H1 (cell line): ENCODE measurements around the gene EHD2. TPM values are rescaled to one million over a fixed set of nuclear protein-coding genes. Genes with fewer than 3 reads are reported as not detected.
A peak's percentile ranks its signal among the peaks of the same experiment; 100 is the strongest.

Source experiments
- CTCF ChIA-PET: fragments of 300-600 bp; sonication (Branson Sonifier 250); formaldehyde crosslinking; loops from one replicate; lab custom pipeline; 2021; ENCODE audit not compliant: partially characterized antibody; lab: Charles Lee
- POLR2A ChIA-PET: fragments of 300-600 bp; sonication (Branson Sonifier 250); formaldehyde crosslinking; loops from one replicate; lab custom pipeline; 2021; ENCODE audit warnings: inconsistent platforms; ENCODE audit not compliant: partially characterized antibody; lab: Charles Lee
- DNase-seq, 2 experiments: peaks; one replicate each; pipeline versions ENCODE4 v3.0.0 to v3.0.0-alpha.2; 2010 to 2022; ENCODE audit warnings: low spot score in 2 of 2, low read depth in 1 of 2, mixed read lengths in 1 of 2
- FAIRE-seq: peaks from 2 replicates; lab custom pipeline; 2011; peaks lifted over from hg19 to GRCh38; lab: Jason Lieb, UNC
- H2AFZ ChIP-seq: 2 replicates; pipeline ENCODE4 v1.8.1; 2012; ENCODE audit warnings: low read length, inconsistent platforms
- H2AK5ac ChIP-seq: 2 replicates; pipeline ENCODE4 v1.6.1; 2013; ENCODE audit warnings: low read depth, low read length
- H2BK120ac ChIP-seq: replicated peaks from 2 replicates; pipeline ENCODE3; 2013; ENCODE audit warnings: low read depth, low read length, inconsistent platforms
- H2BK12ac ChIP-seq: 2 replicates; pipeline ENCODE4 v1.6.1; 2013; ENCODE audit warnings: low read depth, low read length
- H2BK15ac ChIP-seq: 2 replicates; pipeline ENCODE4 v1.6.1; 2013; ENCODE audit warnings: low read length
- H2BK20ac ChIP-seq: 2 replicates; pipeline ENCODE4 v1.6.1; 2013; ENCODE audit warnings: low read length
- H2BK5ac ChIP-seq: 2 replicates; pipeline ENCODE4 v1.6.1; 2013; ENCODE audit warnings: low read depth, low read length
- H3K14ac ChIP-seq: 2 replicates; pipeline ENCODE4 v1.6.1; 2013; ENCODE audit warnings: inconsistent platforms; ENCODE audit not compliant: insufficient read length
- H3K18ac ChIP-seq: 2 replicates; pipeline ENCODE4 v1.6.1; 2013; ENCODE audit warnings: low read length; ENCODE audit errors: extremely low read depth
- H3K23ac ChIP-seq: 2 replicates; pipeline ENCODE4 v1.6.1; 2013; ENCODE audit warnings: inconsistent platforms; ENCODE audit not compliant: insufficient read length
- H3K23me2 ChIP-seq: 2 replicates; pipeline ENCODE4 v1.6.1; 2013; ENCODE audit warnings: low read depth, low read length
- H3K27ac ChIP-seq: 2 replicates; pipeline ENCODE4 v1.6.1; 2011; ENCODE audit warnings: low read depth, low read length, inconsistent platforms
- H3K27me3 ChIP-seq, 4 experiments: replicated peaks in 1 of 4; 1 replicate in 1 of 4; 2 replicates in 3 of 4; pipeline versions ENCODE4 v1.6.1 to v1.8.1; 2011 to 2013; ENCODE audit warnings: low read length in 3 of 4, mild to moderate bottlenecking in 3 of 4, inconsistent platforms in 2 of 4, mixed read lengths in 2 of 4, moderate library complexity in 1 of 4; ENCODE audit not compliant: control insufficient read depth in 3 of 4, insufficient read depth in 3 of 4; ENCODE audit errors: extremely low read depth in 1 of 4
- H3K36me3 ChIP-seq, 4 experiments: 2 replicates each; pipeline versions ENCODE4 v1.6.1 to v1.8.1; 2011 to 2013; ENCODE audit warnings: mild to moderate bottlenecking in 4 of 4, low read length in 3 of 4, moderate library complexity in 2 of 4, control low read depth in 1 of 4, inconsistent platforms in 1 of 4; ENCODE audit not compliant: insufficient read depth in 4 of 4, control insufficient read depth in 2 of 4
- H3K4ac ChIP-seq: replicated peaks from 2 replicates; pipeline ENCODE3; 2013; ENCODE audit warnings: low read length, low read depth, mixed read lengths, inconsistent platforms; ENCODE audit not compliant: insufficient read length
- H3K4me1 ChIP-seq, 4 experiments: replicated peaks in 1 of 4; 1 replicate in 1 of 4; 2 replicates in 3 of 4; pipeline versions ENCODE4 v1.6.1 to v1.8.1; 2011 to 2013; ENCODE audit warnings: low read length in 3 of 4, inconsistent platforms in 2 of 4, mixed read lengths in 1 of 4; ENCODE audit not compliant: insufficient read depth in 4 of 4, control insufficient read depth in 3 of 4
- H3K4me2 ChIP-seq, 2 experiments: 2 replicates each; pipeline versions ENCODE4 v1.6.1 to v1.8.1; 2011 to 2013; ENCODE audit warnings: low read depth in 2 of 2, low read length in 2 of 2, control low read depth in 1 of 2, inconsistent platforms in 1 of 2, mild to moderate bottlenecking in 1 of 2; ENCODE audit not compliant: insufficient read depth in 1 of 2
- H3K4me3 ChIP-seq, 4 experiments: fragments of 200-600, 300-600 bp in 1 of 4; sonication (generic), shearing (Covaris generic), sonication (Bioruptor Twin) in 1 of 4; 2 replicates each; pipeline versions ENCODE4 v1.5.1 to v1.8.1; 2011 to 2016; ENCODE audit warnings: low read length in 4 of 4, low read depth in 3 of 4, control low read depth in 2 of 4, inconsistent platforms in 2 of 4, mild to moderate bottlenecking in 2 of 4, mixed read lengths in 1 of 4, moderate library complexity in 1 of 4; ENCODE audit not compliant: insufficient read depth in 2 of 4; ENCODE audit errors: extremely low read depth in 1 of 4
- H3K56ac ChIP-seq: replicated peaks from 2 replicates; pipeline ENCODE3; 2013; ENCODE audit warnings: low read depth, mild to moderate bottlenecking, mixed read lengths, low read length, inconsistent platforms; ENCODE audit not compliant: insufficient read length
- H3K79me1 ChIP-seq: 2 replicates; pipeline ENCODE4 v1.6.1; 2013; ENCODE audit warnings: low read depth, low read length, control low read depth
- H3K79me2 ChIP-seq, 2 experiments: 2 replicates each; pipeline versions ENCODE4 v1.6.1 to v1.8.1; 2012 to 2013; ENCODE audit warnings: low read length in 2 of 2, mild to moderate bottlenecking in 2 of 2, inconsistent platforms in 1 of 2; ENCODE audit not compliant: insufficient read depth in 2 of 2, control insufficient read depth in 1 of 2
- H3K9ac ChIP-seq, 4 experiments: replicated peaks in 1 of 4; 1 replicate in 1 of 4; 2 replicates in 3 of 4; pipeline versions ENCODE4 v1.6.1 to v1.8.1; 2011 to 2013; ENCODE audit warnings: low read depth in 3 of 4, low read length in 3 of 4, control low read depth in 2 of 4, mild to moderate bottlenecking in 2 of 4, moderate library complexity in 2 of 4, inconsistent platforms in 1 of 4; ENCODE audit errors: extremely low read depth in 1 of 4
- H3K9me3 ChIP-seq, 2 experiments: 2 replicates each; pipeline versions ENCODE4 v1.6.1 to v1.8.1; 2012 to 2013; ENCODE audit warnings: mild to moderate bottlenecking in 2 of 2, moderate library complexity in 2 of 2, control low read depth in 1 of 2, inconsistent platforms in 1 of 2, low read depth in 1 of 2, low read length in 1 of 2, mixed read lengths in 1 of 2; ENCODE audit not compliant: insufficient read depth in 2 of 2
- H4K20me1 ChIP-seq, 2 experiments: replicated peaks in 1 of 2; 2 replicates each; pipeline versions ENCODE3 to v1.8.1; 2011 to 2013; ENCODE audit warnings: inconsistent platforms in 2 of 2, low read length in 2 of 2, mild to moderate bottlenecking in 1 of 2; ENCODE audit not compliant: insufficient read depth in 2 of 2, control insufficient read depth in 1 of 2
- H4K5ac ChIP-seq: 2 replicates; pipeline ENCODE4 v1.6.1; 2013; ENCODE audit warnings: low read length, low read depth, mixed read lengths, inconsistent platforms; ENCODE audit not compliant: insufficient read length
- H4K8ac ChIP-seq: 2 replicates; pipeline ENCODE4 v1.8.0; 2013; ENCODE audit warnings: mild to moderate bottlenecking, moderate library complexity, low read length, inconsistent platforms; ENCODE audit not compliant: insufficient read depth; ENCODE audit errors: extremely low read depth
- H4K91ac ChIP-seq: replicated peaks from 2 replicates; pipeline ENCODE3; 2013; ENCODE audit warnings: low read length, mixed read lengths, inconsistent platforms; ENCODE audit not compliant: insufficient read length
- FOSL1 ChIP-seq: IDR thresholded peaks from 2 replicates; pipeline ENCODE4 v1.6.1; 2011; ENCODE audit warnings: mild to moderate bottlenecking, low read depth, low read length, moderate library complexity; ENCODE audit not compliant: insufficient read depth
- JUN ChIP-seq: IDR thresholded peaks from 2 replicates; pipeline ENCODE4 v1.6.1; 2011; ENCODE audit warnings: low read depth, mild to moderate bottlenecking, improper control_type of control experiment, low read length
- MAFK ChIP-seq: IDR thresholded peaks from 2 replicates; pipeline ENCODE4 v1.6.1; 2012; ENCODE audit warnings: low read depth, mild to moderate bottlenecking, improper control_type of control experiment, low read length
- POU5F1 ChIP-seq: IDR thresholded peaks from 2 replicates; pipeline ENCODE4 v1.6.1; 2011; ENCODE audit warnings: low read depth, mild to moderate bottlenecking, low read length, moderate library complexity
- RAD21 ChIP-seq, 2 experiments: IDR thresholded peaks in 1 of 2; conservative IDR thresholded peaks in 1 of 2; 2 replicates each; pipeline ENCODE4 v1.6.1; 2011; ENCODE audit warnings: low read depth in 2 of 2, low read length in 2 of 2, improper control_type of control experiment in 1 of 2, inconsistent platforms in 1 of 2, mild to moderate bottlenecking in 1 of 2, moderate library complexity in 1 of 2
- TAF1 ChIP-seq: IDR thresholded peaks from 2 replicates; pipeline ENCODE4 v1.6.1; 2011; ENCODE audit warnings: mild to moderate bottlenecking, low read depth, low read length
- WGBS, 2 experiments: shearing (Covaris generic) in 1 of 2; methylation state at CpG; one replicate each; pipeline versions ENCODE4 v1.1.6 to v1.1.7; 2013 to 2015; ENCODE audit warnings: low lambda C conversion rate in 2 of 2, mixed read lengths in 2 of 2, inconsistent platforms in 1 of 2, low coverage in 1 of 2, missing lambda C conversion rate in 1 of 2; ENCODE audit not compliant: insufficient replicate concordance in 2 of 2, insufficient coverage in 1 of 2, insufficient read length in 1 of 2; ENCODE audit errors: extremely low coverage in 1 of 2, missing lambda C conversion rate in 1 of 2; 5-methylcytosine and 5-hydroxymethylcytosine counted together
- polyA plus RNA-seq, 7 experiments: library from polyadenylated mRNA; depleted of rRNA in 3 of 7; stranded (reverse) in 5 of 7; unstranded in 2 of 7; fragments of >200 nt in 5 of 7; fragments of 200-250 nt in 2 of 7; gene quantifications; 1 replicate in 5 of 7; 2 replicates in 1 of 7; 4 replicates in 1 of 7; pipeline versions ENCODE4 v1.2.1 to v1.2.3, GENCODE V29; 2011 to 2013; ENCODE audit warnings: missing spikeins in 2 of 7, mixed read lengths in 2 of 7
- total RNA-seq: library from RNA; stranded (reverse); fragmentation: NEBNext Ultra II Directional; extraction: Animal tissue kit (Norgen Biotek cat#: 25700); gene quantifications from 2 replicates; pipeline ENCODE4 v1.2.1, GENCODE V29; 2021

EHD2 gene
- total and polyA plus RNA-seq, 2 of the 8 experiments (the other 6 are each of a cell fraction or from before 2014, with no cell fraction given): 4.5 to 14.3 TPM

DNA sequence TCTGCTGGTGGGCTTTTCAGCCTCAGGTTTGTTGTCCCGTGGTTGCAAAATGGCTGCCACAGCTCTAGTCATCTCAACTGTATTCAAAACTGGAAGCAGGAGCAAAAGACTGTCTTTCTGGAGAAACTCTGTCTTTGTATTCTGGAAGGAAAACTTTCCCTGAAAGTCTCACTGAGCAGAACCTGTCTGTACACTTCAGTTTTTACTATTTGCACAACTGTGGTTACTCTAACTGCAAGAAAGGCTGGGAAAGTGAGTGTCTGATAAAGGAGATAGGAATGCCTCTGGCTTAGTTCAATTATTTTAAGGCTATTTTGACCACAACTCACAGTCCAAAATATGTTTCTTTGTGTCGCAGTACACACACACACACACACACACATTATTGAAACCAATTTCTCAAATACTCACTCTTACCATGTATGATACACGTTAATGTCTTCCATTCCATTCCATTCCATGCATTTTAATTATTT is 49.7 kb upstream of the EHD2 start:
- H3K23ac ChIP-seq: no peak overlapping the region
- H3K18ac ChIP-seq: no peak overlapping the region
- CTCF ChIA-PET: interaction anchor here (1.0 kb wide), 1 partner anchor 36 kb away, joined by 3 read pairs; no protein-coding TSS in a partner anchor
- H3K4me3 ChIP-seq: no peak overlapping the region
- no peaks in the 10 kb centered on the region for H3K9me3 ChIP-seq
- H3K79me1 ChIP-seq: peaks cover 25% of the 10 kb centered on the region
- no peaks in the 10 kb centered on the region; the same call in 1 of the 2 replicates for H3K23me2 ChIP-seq
- H2BK12ac ChIP-seq: no peak overlapping the region
- H3K27me3 ChIP-seq: no peaks in the 10 kb centered on the region
- no peak overlapping the region for H2BK20ac ChIP-seq
- peaks cover 11 to 13% of the 10 kb centered on the region in 2 experiments for H4K20me1 ChIP-seq
- peaks cover 0 to 6% (median under 1%) of the 10 kb centered on the region in 4 experiments; a peak in 2 of 7 replicates for H3K4me1 ChIP-seq
- WGBS, 2 experiments: 90 to 100% methylated on average over 1 to 3 of the region's 3 CpGs
- TF ChIP-seq JUN (no peak), FOSL1 (no peak), TAF1 (no peak), POU5F1 (no peak), RAD21 (IDR thresholded peaks at IDR 0.05 in 1 of 2, conservative IDR thresholded peaks at IDR 0.05 in 1 of 2; ENCODE audit: low read depth in 2 of 2, low read length in 2 of 2) (no peak), MAFK (no peak)
- TF ChIP-seq, all 59 proteins: peak for 0
- H3K14ac ChIP-seq: no peak overlapping the region
- FAIRE-seq (no peak), DNase-seq (no peak)
- H2AFZ ChIP-seq: no peak overlapping the region
- H3K9ac ChIP-seq: 0 out of 7 replicates have a peak overlapping the region, but pooled peaks of 1 of the 4 experiments have one; percentile 6
- no peak overlapping the region for H3K56ac ChIP-seq
- H3K4me2 ChIP-seq: no peak overlapping the region
- no peak overlapping the region for H4K5ac ChIP-seq
- no peak overlapping the region for H2BK120ac ChIP-seq
- H2BK15ac ChIP-seq: no peak overlapping the region
- no peak overlapping the region for H4K91ac ChIP-seq
- no peak overlapping the region for H4K8ac ChIP-seq
- no peak overlapping the region for H2BK5ac ChIP-seq
- POLR2A ChIA-PET: no interaction called here
- peaks cover 0 to 71% of the 10 kb centered on the region in 2 experiments; a peak in 2 of 4 replicates for H3K79me2 ChIP-seq
- H3K27ac ChIP-seq: no peak overlapping the region
- H3K4ac ChIP-seq: no peak overlapping the region
- no peak overlapping the region for H2AK5ac ChIP-seq
- no peaks in the 10 kb centered on the region for H3K36me3 ChIP-seq
